HG03196 (cell line): ENCODE results near the gene MCF2L2.
A peak's percentile ranks its signal among the peaks of the same experiment; 100 is the strongest.
"Not testable (repeated sequence)": the region's sequence is repeated elsewhere in the genome, so short reads cannot be mapped to it uniquely, and the experiment has no call there.

Source experiments
- ATAC-seq: cut with Tn5 transposase; IDR thresholded peaks from one replicate; pipeline ENCODE4 v1.9.1; 2021; ENCODE audit not compliant: unreplicated experiment

Gene MCF2L2

GRCh38 chr3:183396662-183397391 lies 31.6 kb downstream of the MCF2L2 start:
- no peak for ATAC-seq

DNA sequence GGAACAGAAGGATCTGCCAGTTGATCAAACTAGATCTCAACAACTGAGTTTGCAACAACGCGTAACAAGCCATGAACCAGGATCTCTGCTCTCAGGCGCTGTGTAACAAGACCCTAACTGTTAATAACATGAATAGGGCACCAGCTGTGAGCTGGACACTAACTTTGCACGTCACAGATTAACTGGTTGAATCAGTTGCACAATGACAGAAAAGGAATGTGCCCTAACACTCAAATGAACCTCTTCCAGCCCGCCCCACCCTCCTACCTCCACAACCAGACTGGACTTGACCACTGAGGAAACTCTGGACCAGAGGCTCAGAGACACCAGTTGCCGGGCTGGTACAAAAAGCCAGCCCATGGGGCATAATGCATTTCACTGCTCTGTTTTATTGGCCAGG lies 34.3 kb downstream of the MCF2L2 start:
- no peak for ATAC-seq

GRCh38 chr3:183393625-183394024 lies 34.8 kb downstream of the MCF2L2 start:
- ATAC-seq: no peak

DNA sequence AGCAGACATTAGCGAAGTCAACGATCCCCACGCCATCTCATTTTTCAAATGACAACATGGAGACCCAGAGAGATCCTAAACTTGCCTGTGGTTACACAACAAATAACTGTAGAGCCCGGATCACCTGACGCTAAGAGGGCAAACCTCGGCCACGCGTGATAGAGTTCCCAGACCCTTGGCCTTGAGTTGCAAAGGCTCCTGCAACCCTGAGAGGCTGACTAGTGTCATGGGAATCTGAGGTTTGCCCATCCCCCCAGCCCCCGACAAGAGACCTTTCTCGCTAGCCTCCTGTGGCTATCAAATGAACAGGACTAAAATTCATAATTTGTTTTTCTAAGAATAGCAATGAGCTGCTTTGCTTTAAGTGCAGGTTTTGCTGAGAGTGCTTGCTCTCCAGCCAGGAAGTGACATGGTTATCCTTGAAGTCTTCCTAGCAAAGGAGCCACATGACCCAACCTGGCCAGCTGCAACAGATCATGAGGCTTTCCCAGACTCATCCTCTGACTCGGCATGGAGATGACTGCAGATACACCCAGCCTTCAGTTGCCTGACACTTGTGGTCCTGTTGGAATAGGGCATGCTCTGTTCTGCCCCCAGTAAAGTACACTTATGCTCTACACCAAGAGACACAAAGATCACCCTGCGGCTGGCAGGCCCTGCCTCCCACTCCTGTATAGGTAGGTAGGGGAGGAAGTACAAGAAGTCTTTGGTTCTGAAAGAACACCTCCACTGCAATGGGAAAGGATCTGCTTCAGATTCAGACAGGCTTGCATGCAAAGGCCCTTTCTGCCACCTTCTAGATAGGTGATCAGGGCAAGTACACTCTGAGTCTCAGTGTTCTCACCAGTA lies 36.0 kb downstream of the MCF2L2 start:
- no peak for ATAC-seq

- ATAC-seq: no peak
Measured at GRCh38 chr3:183391460-183391859, 37.0 kb downstream of the MCF2L2 start.

DNA sequence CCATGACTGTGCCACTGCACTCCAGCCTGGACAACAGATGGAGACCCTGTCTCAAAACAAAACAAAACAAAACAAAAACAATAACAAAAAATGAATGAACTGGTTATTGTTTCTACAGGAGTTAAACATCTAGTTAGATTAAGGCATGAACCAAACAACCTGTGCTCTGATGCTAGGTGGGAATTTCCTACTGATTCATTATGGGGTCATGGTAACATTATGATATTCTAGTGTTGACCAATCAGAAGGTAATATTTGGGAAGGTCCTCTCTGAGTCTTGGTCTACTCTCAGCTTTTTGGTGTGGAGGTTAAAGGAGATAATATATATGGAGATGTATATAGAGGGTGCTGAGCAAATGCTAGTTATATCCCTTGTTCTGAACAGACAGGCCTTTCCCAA lies 37.6 kb downstream of the MCF2L2 start:
- no peak for ATAC-seq

GRCh38 chr3:183388213-183388895 lies 40.1 kb downstream of the MCF2L2 start:
- no peak for ATAC-seq

DNA sequence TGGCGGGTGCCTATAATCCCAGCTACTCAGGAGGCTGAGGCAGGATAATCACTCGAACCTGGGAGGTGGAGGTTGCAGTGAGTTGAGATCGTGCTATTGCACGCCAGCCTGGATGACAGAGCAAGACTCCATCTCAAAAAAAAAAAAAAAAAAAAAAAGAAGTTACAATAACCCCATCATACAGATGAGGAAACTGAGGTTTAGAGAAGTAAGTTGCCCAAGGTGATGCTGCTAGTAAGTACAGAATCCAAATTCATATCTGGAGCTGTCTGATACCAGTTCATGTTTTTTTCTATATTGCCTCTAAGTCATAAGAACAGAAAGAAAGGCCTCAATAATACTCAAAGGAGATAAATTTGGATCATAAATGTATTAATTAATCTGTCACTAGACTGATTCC lies 40.6 kb downstream of the MCF2L2 start:
- ATAC-seq: no peak

DNA sequence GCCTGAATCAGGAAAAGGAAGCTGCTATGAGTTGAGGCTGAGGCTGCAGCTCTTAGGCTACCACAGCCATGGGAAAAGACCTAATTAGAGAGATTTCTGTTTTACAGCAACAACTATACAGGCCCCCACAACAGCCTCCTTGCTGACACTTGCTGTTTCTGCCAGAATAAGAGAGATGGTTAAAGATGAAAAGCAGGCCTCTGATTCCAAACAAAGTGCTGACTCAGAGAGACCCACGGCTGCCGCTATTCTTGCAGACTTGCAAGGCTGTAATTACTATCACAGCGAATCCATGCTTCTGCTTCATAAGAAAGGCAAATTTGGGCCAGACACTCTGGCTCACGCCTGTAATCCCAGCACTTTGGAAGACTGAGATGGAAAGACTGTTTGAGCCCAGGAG lies 41.8 kb downstream of the MCF2L2 start:
- no peak for ATAC-seq

- no peak for ATAC-seq
Measured at GRCh38 chr3:183385698-183386613, 42.5 kb downstream of the MCF2L2 start.

DNA sequence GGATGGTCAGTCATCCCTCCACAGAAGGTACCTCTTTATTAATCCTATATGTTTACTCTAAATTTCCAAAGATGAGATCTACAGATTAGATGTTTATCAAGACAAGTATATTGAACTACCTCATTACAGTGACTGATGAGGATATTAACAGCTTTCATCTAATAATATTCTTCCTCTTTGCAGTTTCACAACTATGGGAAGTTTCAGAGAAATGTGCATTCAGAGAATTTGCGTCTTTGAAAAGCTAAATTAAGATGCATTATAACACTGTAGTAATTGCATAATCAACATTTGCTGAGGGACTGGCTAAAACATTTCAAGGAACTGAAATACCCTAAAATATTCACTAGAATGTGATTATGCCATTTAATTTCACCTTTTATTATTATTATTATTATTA lies 46.7 kb downstream of the MCF2L2 start:
- no peak for ATAC-seq

- ATAC-seq: no peak
Measured at GRCh38 chr3:183381179-183381578, 47.2 kb downstream of the MCF2L2 start.

DNA sequence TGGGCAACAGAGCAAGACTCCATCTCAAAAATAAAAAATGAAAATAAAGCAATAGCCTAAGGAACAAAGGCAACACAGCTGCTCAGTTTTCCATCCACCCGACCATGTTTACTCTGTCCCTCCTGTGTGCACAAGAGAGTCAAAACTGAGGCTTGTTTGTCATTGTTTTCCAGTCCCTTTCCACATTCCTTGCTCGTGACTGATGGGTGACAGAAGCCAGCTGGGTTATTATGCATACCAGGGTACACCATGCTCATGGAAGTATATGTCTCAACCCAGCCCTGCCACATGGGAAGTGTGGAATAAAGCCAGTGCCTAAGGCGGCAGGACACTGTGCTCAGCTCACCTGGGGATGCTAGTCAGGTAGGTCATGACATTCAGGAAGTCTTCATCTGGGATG lies 49.5 kb downstream of the MCF2L2 start:
- ATAC-seq: no peak

- ATAC-seq: no peak
Measured at GRCh38 chr3:183378545-183378944, 49.9 kb downstream of the MCF2L2 start.

- no peak for ATAC-seq
Measured at GRCh38 chr3:183378008-183378407, 50.4 kb downstream of the MCF2L2 start.

DNA sequence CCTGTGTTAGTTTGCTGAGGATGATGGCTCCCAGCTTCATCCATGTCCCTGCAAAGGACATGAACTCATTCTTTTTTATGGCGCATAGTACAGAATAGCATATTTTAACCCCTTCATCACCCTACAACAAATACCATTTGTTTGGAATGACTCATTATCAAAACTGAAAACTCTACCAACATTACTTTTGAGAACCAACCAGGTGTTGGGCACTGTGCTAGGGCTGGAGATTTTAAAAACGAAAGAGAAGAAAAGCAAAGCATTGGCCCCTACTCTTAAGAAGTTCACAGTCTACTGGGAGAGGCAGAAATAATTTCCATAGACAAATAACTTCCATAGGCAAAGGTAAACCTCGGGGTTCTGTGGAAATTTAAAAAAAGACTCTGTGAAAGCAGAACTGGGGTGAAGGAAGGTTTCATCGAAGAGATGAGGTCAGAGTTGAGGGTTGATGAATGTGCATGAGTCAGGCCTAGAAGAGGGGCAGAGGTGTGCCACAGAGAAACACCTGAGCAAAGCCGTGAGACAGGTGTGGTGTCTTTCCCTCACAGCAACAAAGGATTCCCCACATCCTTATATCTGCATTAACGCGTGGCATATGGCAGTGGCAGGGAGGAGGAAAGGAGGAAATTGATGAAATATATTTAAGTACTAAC lies 51.0 kb downstream of the MCF2L2 start:
- ATAC-seq: peak; percentile 38

DNA sequence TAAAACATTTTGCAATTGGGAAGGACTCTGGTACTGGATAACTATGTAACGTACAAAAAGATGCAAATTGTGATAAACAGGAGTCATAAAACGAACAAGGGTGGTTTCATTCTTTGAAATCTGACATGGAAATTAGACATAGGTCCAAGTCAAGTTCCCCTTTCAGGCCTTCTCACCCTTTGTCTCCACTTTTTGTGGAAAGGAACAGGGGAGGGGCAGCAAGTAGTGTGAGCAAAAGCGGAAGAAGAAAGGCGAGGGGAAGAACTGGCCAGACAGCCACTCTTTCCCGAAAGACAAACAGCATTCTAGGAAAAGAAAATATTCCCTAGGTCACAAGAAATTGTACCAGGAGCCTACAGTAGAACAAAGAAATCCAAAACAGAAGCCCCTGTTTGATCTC lies 52.6 kb downstream of the MCF2L2 start:
- ATAC-seq: no peak

- ATAC-seq: no peak
Measured at GRCh38 chr3:183375337-183375736, 53.1 kb downstream of the MCF2L2 start.

DNA sequence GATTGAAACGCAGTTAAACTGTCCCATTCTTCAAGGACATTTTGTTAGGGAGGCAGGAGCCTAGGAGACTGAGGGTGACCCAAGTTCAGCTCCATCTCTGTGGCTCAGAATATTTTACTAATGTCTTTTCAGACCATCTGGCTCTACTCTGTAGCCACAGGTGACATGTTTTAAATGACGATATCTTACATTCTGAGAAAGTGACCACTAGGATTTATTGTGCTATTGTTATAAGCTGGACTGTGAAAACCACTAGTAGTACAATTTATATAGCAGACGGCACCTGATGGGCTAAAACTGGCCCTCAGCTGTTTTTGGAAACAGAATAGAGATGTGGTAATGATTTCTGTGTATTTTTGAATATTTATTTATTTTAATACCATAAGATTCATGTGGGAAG lies 55.5 kb downstream of the MCF2L2 start:
- no peak for ATAC-seq

DNA sequence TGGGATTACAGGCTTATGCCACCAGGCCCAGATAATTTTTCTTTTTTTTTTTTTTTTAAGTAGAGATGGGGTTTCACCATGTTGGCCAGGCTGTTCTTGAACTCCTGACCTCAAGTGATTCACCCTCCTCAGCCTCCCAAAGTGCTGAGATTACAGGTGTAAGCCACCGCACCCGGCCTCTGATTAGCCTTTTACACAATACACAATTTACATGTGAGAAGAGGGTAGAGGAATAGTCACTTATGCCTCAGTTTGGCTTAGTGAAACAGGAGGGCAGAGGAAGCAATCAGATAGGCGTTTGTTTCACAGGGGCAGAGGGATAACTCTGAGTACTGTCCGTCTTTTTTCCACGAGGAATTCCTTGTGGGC lies 56.8 kb downstream of the MCF2L2 start:
- not testable (repeated sequence) for ATAC-seq
